ENCODE results near the gene CD3E. TPM values are rescaled to one million over a fixed set of nuclear protein-coding genes. Genes with fewer than 3 reads are reported as not detected.

The CD3E gene
- total and polyA plus RNA-seq, 2 of the 13 experiments (the other 11 are each of a cell fraction or from before 2014, with no cell fraction given), result not detected

GRCh38 chr11:118359295-118359958, 54.9 kb downstream of the CD3E start, which contains the start of gene UBE4A (continued):
- peak; percentile 77; the same call in 1 of the 3 replicates for TF ChIP-seq MXI1 (IDR thresholded peaks at IDR 0.05; ENCODE audit: borderline replicate concordance, low read depth, low read length)
- no peak for TF ChIP-seq ZNF766 (CRISPR knock-in tag; IDR thresholded peaks at IDR 0.05; ENCODE audit: borderline replicate concordance)
- TF ChIP-seq PHB2 (IDR thresholded peaks at IDR 0.05; ENCODE audit: partially characterized antibody), result no peak
- TF ChIP-seq MED1 (CRISPR knock-in tag; IDR thresholded peaks at IDR 0.05), result peak; percentile 67
- TF ChIP-seq IKZF5 (CRISPR knock-in tag; IDR thresholded peaks at IDR 0.05), result peak; percentile 81
- peak; percentile 78; the same call in 1 of the 2 replicates for TF ChIP-seq NKX3-1 (CRISPR knock-in tag; IDR thresholded peaks at IDR 0.05)
- peak; percentile 60; the same call in 1 of the 2 replicates for TF ChIP-seq HNF4A (CRISPR knock-in tag; IDR thresholded peaks at IDR 0.05)
- TF ChIP-seq MIER3 (CRISPR knock-in tag; IDR thresholded peaks at IDR 0.05; ENCODE audit: borderline replicate concordance), result peak; percentile 66; the same call in 1 of the 2 replicates
- peak; percentile 49; the same call in 1 of the 2 replicates for TF ChIP-seq SRY (CRISPR knock-in tag; IDR thresholded peaks at IDR 0.05)
- TF ChIP-seq YY1 (IDR thresholded peaks at IDR 0.05; ENCODE audit: insufficient read depth, insufficient replicate concordance, low read depth, low read length), result peak; percentile 17
- TF ChIP-seq FOSL2 (CRISPR knock-in tag; IDR thresholded peaks at IDR 0.05), result peak; percentile 65
- peak; percentile 78 for TF ChIP-seq TAF1 (CRISPR knock-in tag; IDR thresholded peaks at IDR 0.05)
- TF ChIP-seq ZNF550 (CRISPR knock-in tag; IDR thresholded peaks at IDR 0.05; ENCODE audit: borderline replicate concordance), result no peak
- no peak for TF ChIP-seq SATB2 (CRISPR knock-in tag; IDR thresholded peaks at IDR 0.05)
- no peak for TF ChIP-seq AGO2 (optimal IDR thresholded peaks at IDR 0.05; ENCODE audit: low read depth, low read length)
- TF ChIP-seq PTBP1 (IDR thresholded peaks at IDR 0.05; ENCODE audit: low read depth, low read length, poor library complexity, severe bottlenecking), result no peak
- TF ChIP-seq ZNF792 (CRISPR knock-in tag; IDR thresholded peaks at IDR 0.05), result 0 out of 2 replicates have a peak, but pooled peaks have one; percentile 55
- peak; percentile 61 for TF ChIP-seq GATAD2A (CRISPR knock-in tag; IDR thresholded peaks at IDR 0.05)
- TF ChIP-seq ZFP82 (CRISPR knock-in tag; IDR thresholded peaks at IDR 0.05; ENCODE audit: borderline replicate concordance), result no peak
- TF ChIP-seq SSRP1 (CRISPR knock-in tag; IDR thresholded peaks at IDR 0.05), result no peak
- TF ChIP-seq, protein P1, sequence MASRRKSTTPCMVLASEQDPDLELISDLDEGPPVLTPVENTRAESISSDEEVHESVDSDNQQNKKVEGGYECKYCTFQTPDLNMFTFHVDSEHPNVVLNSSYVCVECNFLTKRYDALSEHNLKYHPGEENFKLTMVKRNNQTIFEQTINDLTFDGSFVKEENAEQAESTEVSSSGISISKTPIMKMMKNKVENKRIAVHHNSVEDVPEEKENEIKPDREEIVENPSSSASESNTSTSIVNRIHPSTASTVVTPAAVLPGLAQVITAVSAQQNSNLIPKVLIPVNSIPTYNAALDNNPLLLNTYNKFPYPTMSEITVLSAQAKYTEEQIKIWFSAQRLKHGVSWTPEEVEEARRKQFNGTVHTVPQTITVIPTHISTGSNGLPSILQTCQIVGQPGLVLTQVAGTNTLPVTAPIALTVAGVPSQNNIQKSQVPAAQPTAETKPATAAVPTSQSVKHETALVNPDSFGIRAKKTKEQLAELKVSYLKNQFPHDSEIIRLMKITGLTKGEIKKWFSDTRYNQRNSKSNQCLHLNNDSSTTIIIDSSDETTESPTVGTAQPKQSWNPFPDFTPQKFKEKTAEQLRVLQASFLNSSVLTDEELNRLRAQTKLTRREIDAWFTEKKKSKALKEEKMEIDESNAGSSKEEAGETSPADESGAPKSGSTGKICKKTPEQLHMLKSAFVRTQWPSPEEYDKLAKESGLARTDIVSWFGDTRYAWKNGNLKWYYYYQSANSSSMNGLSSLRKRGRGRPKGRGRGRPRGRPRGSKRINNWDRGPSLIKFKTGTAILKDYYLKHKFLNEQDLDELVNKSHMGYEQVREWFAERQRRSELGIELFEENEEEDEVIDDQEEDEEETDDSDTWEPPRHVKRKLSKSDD (CRISPR knock-in tag; IDR thresholded peaks at IDR 0.05; ENCODE audit: low read depth), result 0 out of 2 replicates have a peak, but pooled peaks have one; percentile 23
- no peak for TF ChIP-seq ZNF703 (CRISPR knock-in tag; IDR thresholded peaks at IDR 0.05; ENCODE audit: borderline replicate concordance)
- no peak for TF ChIP-seq ZNF816 (CRISPR knock-in tag; IDR thresholded peaks at IDR 0.05; ENCODE audit: borderline replicate concordance)
- no peak for TF ChIP-seq ZNF713 (CRISPR knock-in tag; IDR thresholded peaks at IDR 0.05)
- TF ChIP-seq HOXA3 (CRISPR knock-in tag; IDR thresholded peaks at IDR 0.05), result peak; percentile 97
- TF ChIP-seq ZNF460 (CRISPR knock-in tag; IDR thresholded peaks at IDR 0.05; ENCODE audit: borderline replicate concordance), result no peak
- TF ChIP-seq ZNF501 (CRISPR knock-in tag; IDR thresholded peaks at IDR 0.05), result peak; percentile 86
- TF ChIP-seq PHF20 (CRISPR knock-in tag; IDR thresholded peaks at IDR 0.05), result peak; percentile 100
- no peak for TF ChIP-seq MAFG (CRISPR knock-in tag; IDR thresholded peaks at IDR 0.05)
- TF ChIP-seq ZNF263 (CRISPR knock-in tag; IDR thresholded peaks at IDR 0.05), result no peak
- peak; percentile 2; the same call in 1 of the 2 replicates for TF ChIP-seq STAG1 (CRISPR knock-in tag; IDR thresholded peaks at IDR 0.05)
